GM13976 (cell line): ENCODE data around the gene ZNF853.
"Not testable (repeated sequence)": the region's sequence is repeated elsewhere in the genome, so short reads cannot be mapped to it uniquely, and the experiment has no call there.

Experiments
- DNase-seq: peaks from one replicate; pipeline ENCODE4 v3.0.0; 2012; ENCODE audit warnings: low spot score
- CTCF ChIP-seq: IDR thresholded peaks from 2 replicates; pipeline ENCODE4 v1.5.1; 2012; ENCODE audit warnings: borderline replicate concordance, mild to moderate bottlenecking; ENCODE audit not compliant: insufficient read depth; ENCODE audit errors: extremely low read depth, missing control alignments, control extremely low read depth
- in situ Hi-C: fragments of 300-500 bp; cut with MboI; formaldehyde crosslinking; loops from one replicate; pipeline ENCODE4 v1.12.0; 2022; ENCODE audit warnings: low sequenced_read_pairs, mixed read lengths, inconsistent platforms; ENCODE audit not compliant: unreplicated experiment

Gene ZNF853

GRCh38 chr7:6628045-6628444 is 12.6 kb downstream of the ZNF853 start:
- no peak for DNase-seq
- in situ Hi-C loops: no loop called here
- TF ChIP-seq CTCF: no peak

DNA sequence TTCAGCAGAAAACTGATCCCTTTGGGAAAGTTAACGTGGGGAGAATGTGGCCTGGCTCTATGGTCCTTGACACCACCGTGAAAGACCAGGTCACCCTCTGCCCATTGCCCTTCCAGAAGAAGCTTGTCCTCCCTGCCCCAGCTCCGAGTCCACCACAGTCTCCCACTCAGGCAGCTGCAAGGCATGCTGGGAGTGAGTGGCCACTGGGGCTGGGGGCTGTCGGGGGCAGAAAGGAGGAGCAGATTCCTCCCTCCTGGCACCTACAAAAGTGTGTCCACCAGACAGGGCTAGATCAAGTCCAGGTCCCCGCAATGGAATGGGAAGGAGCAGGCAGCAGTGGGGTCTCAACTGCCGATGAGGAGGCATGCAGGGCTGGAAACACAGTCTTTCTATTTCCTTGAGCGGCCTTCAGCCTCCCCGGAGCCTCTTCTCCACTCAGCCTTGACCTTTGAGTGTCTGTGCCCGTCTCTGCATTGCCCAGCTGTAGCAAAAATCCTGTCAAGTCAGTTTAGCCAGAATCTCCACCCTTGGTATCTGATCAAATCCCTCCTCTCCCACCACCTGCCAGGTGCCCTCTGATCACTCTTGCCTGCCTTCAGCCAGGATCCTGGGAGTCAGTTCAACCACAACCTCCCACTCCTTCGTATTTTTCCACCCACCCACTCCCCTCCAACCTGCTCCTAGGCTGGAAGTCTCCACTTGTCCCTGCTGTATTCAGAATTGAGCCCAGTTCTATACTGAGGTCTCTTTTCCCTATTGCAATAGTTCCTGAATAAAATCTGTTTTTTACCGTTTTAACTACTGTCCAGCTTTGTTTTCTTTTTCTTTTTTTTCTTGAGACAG is 14.8 kb downstream of the ZNF853 start:
- no peak for TF ChIP-seq CTCF
- no peak for DNase-seq
- in situ Hi-C loops: no loop called here

GRCh38 chr7:6631605-6632004 is 16.2 kb downstream of the ZNF853 start:
- no peak for DNase-seq
- in situ Hi-C loops: no loop called here
- no peak for TF ChIP-seq CTCF

- no peak for DNase-seq
- in situ Hi-C loops: no loop called here
- no peak for TF ChIP-seq CTCF
Observed at GRCh38 chr7:6634021-6634420, 18.6 kb downstream of the ZNF853 start.

GRCh38 chr7:6634971-6635370 is 19.6 kb downstream of the ZNF853 start:
- DNase-seq, in situ Hi-C loops: not testable (repeated sequence)

GRCh38 chr7:6636741-6637543 is 21.5 kb downstream of the ZNF853 start, which contains the start of gene ZNF316:
Gene ZNF316, plus strand, starts transcription at chr7:6637318. Its CDS starts 5,092 bp downstream, at chr7:6642410.
- DNase-seq: peak; percentile 96
- in situ Hi-C loops: no loop called here

More at GRCh38 chr7:6636741-6637543, 21.5 kb downstream of the ZNF853 start, which contains the start of gene ZNF316:
- no peak for TF ChIP-seq CTCF
